ENCODE results near the gene ATOH1. TPM values are rescaled to one million over a fixed set of nuclear protein-coding genes. Genes with fewer than 3 reads are reported as not detected.
A peak's percentile ranks its signal among the peaks of the same experiment; 100 is the strongest.

The ATOH1 gene
- total and polyA plus RNA-seq, 10 of the 15 experiments (the other 5 are each of a cell fraction or from before 2014, with no cell fraction given) = not detected

DNA sequence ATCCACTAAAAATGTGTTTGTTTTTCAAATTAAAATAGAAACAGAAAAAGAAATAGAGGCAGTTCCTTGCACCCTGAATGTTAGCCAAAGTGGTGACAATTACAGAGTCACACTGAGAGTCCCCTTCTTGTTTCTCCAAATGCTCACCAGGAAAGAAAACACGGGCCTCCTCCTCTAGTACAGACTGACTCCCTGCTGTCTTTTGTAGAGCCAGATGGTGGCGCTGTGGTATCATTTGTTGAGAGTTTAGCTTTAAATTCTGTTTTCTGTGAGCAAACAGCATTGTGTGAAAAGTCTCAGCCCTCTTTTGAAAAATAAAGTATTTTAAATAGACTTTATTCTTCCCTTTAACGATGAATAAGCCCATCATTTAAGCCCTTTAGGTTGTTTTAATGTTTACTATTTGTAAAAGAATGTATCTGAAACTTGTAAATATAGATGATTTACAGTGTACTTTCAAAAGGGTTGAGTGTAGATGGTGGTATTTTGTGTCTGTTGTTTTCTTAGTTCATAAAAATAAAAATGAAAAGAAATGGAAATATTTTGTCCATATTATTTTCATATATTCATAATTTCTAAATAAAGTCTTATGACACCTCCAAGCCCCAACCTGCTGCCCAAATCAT is 36.9 kb upstream of the ATOH1 start:
- Histone ChIP-seq H3K4me1 (ENCODE audit: control insufficient read depth, insufficient read depth, low read length) (no peaks in the 10 kb centered on the region), H2AFZ (ENCODE audit: control insufficient read depth, low read depth, low read length) (no peak overlapping the region), H3K79me2 (ENCODE audit: control insufficient read depth, insufficient read depth, low read length) (no peaks in the 10 kb centered on the region), H3K36me3 (ENCODE audit: control insufficient read depth in 2 of 2, insufficient read depth in 2 of 2, low read length in 1 of 2) (no peaks in the 10 kb centered on the region), H3K27ac (ENCODE audit: control insufficient read depth, insufficient read depth) (no peak overlapping the region), H4K20me1 (ENCODE audit: control insufficient read depth, insufficient read depth) (no peaks in the 10 kb centered on the region), H3K4me2 (ENCODE audit: control insufficient read depth, insufficient read depth) (no peak overlapping the region), H3K4me3 (no peak overlapping the region), H3K27me3 (replicated peaks in 1 of 2; ENCODE audit: control insufficient read depth in 2 of 2, insufficient read depth in 2 of 2, low read length in 1 of 2) (no peaks in the 10 kb centered on the region), H3K9me3 (replicated peaks; ENCODE audit: control insufficient read depth, insufficient read depth, low read length) (no peaks in the 10 kb centered on the region), H3K9ac (ENCODE audit: control insufficient read depth, insufficient read depth, low read length) (no peak overlapping the region)
- ChIA-PET CTCF (interaction anchor here (0.8 to 2.0 kb wide), 9 partner anchors 14 to 598 kb away, joined by 3 to 9 read pairs (median 3); no protein-coding TSS in a partner anchor), POLR2A (no interaction called here), SMC1A (ENCODE audit: uncharacterized antibody, unreplicated experiment) (interaction anchor here (0.7 to 1.0 kb wide), 5 partner anchors 13 to 598 kb away, joined by 3 read pairs; no protein-coding TSS in a partner anchor), RAD21 (ENCODE audit: unreplicated experiment) (interaction anchor here (0.8 to 1.0 kb wide), 2 partner anchors 88 to 285 kb away, joined by 3 read pairs; no protein-coding TSS in a partner anchor)
- 0% methylated on average over 3 of the region's 3 CpGs for WGBS (ENCODE audit: insufficient coverage, insufficient replicate concordance, low lambda C conversion rate, missing lambda C conversion rate)
- ATAC-seq (peak; percentile 91), DNase-seq (ENCODE audit: low read depth, low spot score) (no peak), FAIRE-seq (peak; percentile 38)
- intact Hi-C loops (cut with micrococcal nuclease; ENCODE audit: unreplicated experiment) (loop anchor here (1.0 to 10.0 kb wide), 4 partner anchors 336 to 803 kb away; no protein-coding TSS in a partner anchor), in situ Hi-C loops (cut with MboI) (loop anchor here (25.0 kb wide), 1 partner anchor 346 kb away; no protein-coding TSS in a partner anchor)
- no TSS peak for BruUV-seq (replicated peaks)
- TF ChIP-seq SMC3 (IDR thresholded peaks at IDR 0.05; ENCODE audit: borderline replicate concordance, low read length) (peak; percentile 74), NR2C1 (IDR thresholded peaks at IDR 0.05) (no peak), RAD21 (IDR thresholded peaks at IDR 0.05; ENCODE audit: insufficient read depth, low read depth, low read length) (peak; percentile 96)
- TF ChIP-seq, protein P1, sequence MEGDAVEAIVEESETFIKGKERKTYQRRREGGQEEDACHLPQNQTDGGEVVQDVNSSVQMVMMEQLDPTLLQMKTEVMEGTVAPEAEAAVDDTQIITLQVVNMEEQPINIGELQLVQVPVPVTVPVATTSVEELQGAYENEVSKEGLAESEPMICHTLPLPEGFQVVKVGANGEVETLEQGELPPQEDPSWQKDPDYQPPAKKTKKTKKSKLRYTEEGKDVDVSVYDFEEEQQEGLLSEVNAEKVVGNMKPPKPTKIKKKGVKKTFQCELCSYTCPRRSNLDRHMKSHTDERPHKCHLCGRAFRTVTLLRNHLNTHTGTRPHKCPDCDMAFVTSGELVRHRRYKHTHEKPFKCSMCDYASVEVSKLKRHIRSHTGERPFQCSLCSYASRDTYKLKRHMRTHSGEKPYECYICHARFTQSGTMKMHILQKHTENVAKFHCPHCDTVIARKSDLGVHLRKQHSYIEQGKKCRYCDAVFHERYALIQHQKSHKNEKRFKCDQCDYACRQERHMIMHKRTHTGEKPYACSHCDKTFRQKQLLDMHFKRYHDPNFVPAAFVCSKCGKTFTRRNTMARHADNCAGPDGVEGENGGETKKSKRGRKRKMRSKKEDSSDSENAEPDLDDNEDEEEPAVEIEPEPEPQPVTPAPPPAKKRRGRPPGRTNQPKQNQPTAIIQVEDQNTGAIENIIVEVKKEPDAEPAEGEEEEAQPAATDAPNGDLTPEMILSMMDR (IDR thresholded peaks at IDR 0.05 in 2 of 3, conservative IDR thresholded peaks at IDR 0.05 in 1 of 3; ENCODE audit: control insufficient read depth in 2 of 3, extremely low read depth in 1 of 3, insufficient read depth in 1 of 3, low read depth in 3 of 3, low read length in 3 of 3) = peak; percentile 72 to 87 (median 84)

Measured in GM12878 (cell line).